C4-2B (cell line): ENCODE measurements around the gene LASP1.

Experiments used
- H3K27ac ChIP-seq: fragments of 450-650 bp; 2 replicates; pipeline ENCODE4 v1.5.1; 2017
- ZFX ChIP-seq: fragments of 450-650 bp; IDR thresholded peaks from 2 replicates; pipeline ENCODE4 v1.6.1; 2017
- TF ChIP-seq, protein P1 (sequence below): fragments of 450-650 bp; conservative IDR thresholded peaks from 2 replicates; pipeline ENCODE4 v1.5.1; 2017; ENCODE audit warnings: mild to moderate bottlenecking

The LASP1 gene

DNA sequence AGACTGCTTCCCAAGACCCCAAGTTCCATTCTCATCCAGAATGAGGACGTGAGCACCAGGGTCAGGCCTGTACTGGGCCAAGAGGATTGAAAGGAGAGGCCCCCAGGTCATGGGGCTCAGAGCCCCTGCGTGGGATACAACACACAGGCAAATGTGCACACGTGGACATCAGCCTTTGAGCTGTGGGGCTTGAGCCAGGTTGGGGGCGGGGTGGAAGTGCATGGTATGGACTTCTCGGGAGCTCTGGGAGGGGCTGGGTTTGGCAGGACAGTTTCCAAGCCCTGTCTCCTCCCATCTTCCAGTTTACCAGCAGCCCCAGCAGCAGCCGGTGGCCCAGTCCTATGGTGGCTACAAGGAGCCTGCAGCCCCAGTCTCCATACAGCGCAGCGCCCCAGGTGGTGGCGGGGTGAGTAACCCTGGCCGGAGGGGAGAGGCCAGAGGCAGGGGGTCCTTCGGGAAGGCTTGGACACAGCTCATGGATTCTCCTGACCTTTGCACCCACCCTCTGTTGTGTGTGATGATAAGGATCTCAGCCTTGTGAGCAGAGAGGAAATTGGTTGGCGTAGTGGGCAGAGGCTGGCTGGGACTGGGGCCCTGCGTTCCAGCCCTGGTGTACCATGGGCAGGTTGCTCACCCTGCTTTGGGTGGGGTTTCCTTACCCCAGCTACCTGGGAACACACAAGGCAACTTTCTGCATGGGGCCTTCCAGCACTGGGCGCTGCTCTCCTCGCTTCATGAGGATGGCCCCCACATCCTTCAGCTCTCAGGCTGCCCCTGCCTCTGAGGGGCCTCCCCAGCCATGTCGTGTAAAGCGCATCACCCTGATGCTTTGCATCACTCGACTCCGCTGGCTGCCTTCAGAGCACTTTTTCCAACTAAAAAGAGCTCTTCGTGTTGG, 45.1 kb downstream of the LASP1 start:
- TF ChIP-seq ZFX = no peak
- TF ChIP-seq, protein P1, sequence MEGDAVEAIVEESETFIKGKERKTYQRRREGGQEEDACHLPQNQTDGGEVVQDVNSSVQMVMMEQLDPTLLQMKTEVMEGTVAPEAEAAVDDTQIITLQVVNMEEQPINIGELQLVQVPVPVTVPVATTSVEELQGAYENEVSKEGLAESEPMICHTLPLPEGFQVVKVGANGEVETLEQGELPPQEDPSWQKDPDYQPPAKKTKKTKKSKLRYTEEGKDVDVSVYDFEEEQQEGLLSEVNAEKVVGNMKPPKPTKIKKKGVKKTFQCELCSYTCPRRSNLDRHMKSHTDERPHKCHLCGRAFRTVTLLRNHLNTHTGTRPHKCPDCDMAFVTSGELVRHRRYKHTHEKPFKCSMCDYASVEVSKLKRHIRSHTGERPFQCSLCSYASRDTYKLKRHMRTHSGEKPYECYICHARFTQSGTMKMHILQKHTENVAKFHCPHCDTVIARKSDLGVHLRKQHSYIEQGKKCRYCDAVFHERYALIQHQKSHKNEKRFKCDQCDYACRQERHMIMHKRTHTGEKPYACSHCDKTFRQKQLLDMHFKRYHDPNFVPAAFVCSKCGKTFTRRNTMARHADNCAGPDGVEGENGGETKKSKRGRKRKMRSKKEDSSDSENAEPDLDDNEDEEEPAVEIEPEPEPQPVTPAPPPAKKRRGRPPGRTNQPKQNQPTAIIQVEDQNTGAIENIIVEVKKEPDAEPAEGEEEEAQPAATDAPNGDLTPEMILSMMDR = no peak
- H3K27ac ChIP-seq = peak overlapping the region; percentile 6; the same call in 1 of the 2 replicates

DNA sequence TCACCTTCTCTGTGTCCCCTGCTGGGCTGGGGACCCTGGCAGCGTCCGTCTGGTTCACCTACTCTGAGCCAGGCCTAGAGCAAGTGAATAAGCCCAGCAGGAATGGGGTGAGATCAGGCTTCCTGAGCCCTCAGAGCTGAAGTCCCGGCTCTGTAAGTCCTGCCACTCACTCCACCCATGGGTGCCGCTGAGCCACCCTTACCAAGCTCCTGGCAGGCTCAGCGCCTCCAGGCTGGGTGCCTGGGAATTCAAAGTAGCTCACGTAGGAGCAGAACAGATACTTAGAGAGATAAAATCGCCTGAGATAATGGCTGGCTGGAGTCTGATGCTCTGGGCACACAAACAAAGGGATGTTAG, 45.8 kb downstream of the LASP1 start:
- no peak for TF ChIP-seq ZFX
- TF ChIP-seq, protein P1 = no peak
- peak overlapping the region; percentile 6; the same call in 1 of the 2 replicates for H3K27ac ChIP-seq

DNA sequence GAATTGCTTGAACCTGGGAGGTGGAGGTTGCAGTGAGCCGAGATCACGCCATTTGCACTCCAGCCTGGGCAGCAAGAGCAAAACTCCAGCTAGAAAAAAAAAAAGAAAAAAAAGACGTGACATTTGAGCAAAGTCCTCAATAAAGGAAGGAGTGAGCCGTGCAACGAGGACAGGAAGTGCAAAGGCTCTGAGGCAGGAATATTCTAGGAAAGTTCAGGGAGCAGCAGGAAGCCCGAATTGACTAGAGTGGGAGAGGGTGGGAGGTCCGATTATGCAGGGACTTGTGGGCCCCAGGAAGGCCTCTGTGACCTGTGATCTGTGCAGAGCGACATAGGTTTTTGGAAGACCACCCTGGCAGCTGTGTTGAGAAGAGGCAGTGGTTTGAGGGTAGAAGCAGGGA, 46.9 kb downstream of the LASP1 start:
- H3K27ac ChIP-seq = no peak overlapping the region
- TF ChIP-seq ZFX = no peak
- TF ChIP-seq, protein P1 = no peak

DNA sequence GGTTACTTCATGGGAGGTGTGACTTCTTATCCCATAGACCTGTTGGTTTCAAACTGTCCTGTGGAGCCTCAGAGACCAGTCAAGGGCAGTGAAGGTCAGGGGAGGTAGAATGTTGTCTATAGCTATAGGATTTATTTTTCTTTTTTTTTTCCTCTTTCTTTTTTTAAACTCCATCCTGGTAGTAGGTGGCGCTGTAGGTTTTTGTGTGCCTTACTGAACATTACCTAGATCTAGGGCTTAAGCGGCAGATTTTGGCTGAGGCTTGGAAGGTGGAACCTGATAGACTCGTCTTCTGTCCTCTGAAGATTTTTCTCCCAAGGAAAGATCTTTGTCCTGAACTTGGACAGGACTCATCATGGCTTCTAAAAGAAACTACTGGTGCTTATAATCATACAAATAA, 47.4 kb downstream of the LASP1 start:
- TF ChIP-seq, protein P1 = peak; percentile 53
- no peak for TF ChIP-seq ZFX
- no peak overlapping the region for H3K27ac ChIP-seq

DNA sequence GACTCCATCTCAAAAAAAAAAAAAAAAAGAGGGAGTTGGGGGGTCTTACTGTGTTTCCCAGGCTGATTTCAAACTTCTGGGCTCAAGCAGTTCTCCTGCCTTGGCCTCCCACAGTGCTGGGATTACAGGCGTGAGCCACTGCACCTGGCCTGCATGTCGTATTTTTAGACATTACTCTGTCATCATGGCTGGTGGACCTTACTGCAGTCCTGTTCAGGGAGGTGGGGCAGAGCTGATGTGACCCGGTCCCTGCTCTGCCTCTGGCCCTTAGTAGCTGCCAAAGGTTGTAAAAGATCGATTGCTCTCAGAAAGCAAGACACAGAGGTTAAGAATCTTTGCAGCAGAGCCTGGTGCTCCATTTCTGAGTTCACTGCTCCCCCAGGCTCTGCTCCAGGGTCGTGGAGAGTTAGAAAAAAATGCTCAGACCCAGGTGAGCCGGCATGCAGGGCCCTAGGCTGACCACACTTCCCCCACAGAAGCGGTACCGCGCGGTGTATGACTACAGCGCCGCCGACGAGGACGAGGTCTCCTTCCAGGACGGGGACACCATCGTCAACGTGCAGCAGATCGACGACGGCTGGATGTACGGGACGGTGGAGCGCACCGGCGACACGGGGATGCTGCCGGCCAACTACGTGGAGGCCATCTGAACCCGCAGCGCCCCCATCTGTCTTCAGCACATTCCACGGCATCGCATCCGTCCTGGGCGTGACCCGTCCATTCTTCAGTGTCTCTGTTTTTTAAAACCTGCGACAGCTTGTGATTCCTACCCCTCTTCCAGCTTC, 48.5 kb downstream of the LASP1 start:
- no peak for TF ChIP-seq ZFX
- TF ChIP-seq, protein P1 = no peak
- H3K27ac ChIP-seq = no peak overlapping the region

DNA sequence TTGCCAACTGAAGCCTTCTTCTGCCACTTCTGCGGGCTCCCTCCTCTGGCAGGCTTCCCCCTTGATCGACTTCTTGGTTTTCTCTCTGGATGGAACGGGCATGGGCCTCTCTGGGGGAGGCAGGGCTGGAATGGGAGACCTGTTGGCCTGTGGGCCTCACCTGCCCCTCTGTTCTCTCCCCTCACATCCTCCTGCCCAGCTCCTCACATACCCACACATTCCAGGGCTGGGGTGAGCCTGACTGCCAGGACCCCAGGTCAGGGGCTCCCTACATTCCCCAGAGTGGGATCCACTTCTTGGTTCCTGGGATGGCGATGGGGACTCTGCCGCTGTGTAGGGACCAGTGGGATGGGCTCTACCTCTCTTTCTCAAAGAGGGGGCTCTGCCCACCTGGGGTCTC, 49.1 kb downstream of the LASP1 start:
- no peak overlapping the region for H3K27ac ChIP-seq
- TF ChIP-seq, protein P1 = no peak
- no peak for TF ChIP-seq ZFX
